ENCODE results near the gene ZNF846. TPM values are rescaled to one million over a fixed set of nuclear protein-coding genes. Genes with fewer than 3 reads are reported as not detected.

ZNF846 gene
- polyA plus RNA-seq, 1 donor (not counting 4 experiments of a cell fraction or from before 2014, with no cell fraction given) = 8.9 TPM

- DNase-seq (ENCODE audit: low read depth, low spot score) = no peak
- Histone ChIP-seq H3K9me3 (ENCODE audit: control insufficient read depth, low read depth, low read length) (peaks cover 13% of the 10 kb centered on the region), H3K9ac (ENCODE audit: control insufficient read depth, extremely low read depth, insufficient read depth, low read length) (no peak overlapping the region), H2AFZ (ENCODE audit: control insufficient read depth, low read length) (no peak overlapping the region), H3K9me1 (ENCODE audit: control insufficient read depth, extremely low read depth, insufficient read depth, low read length) (no peaks in the 10 kb centered on the region), H3K4me2 (ENCODE audit: control insufficient read depth, extremely low read depth, insufficient read depth, low read depth, low read length) (no peak overlapping the region), H3K27me3 (ENCODE audit: control insufficient read depth, extremely low read depth, insufficient read depth, low read length) (no peaks in the 10 kb centered on the region), H3K79me2 (ENCODE audit: control insufficient read depth, insufficient read depth, low read length) (no peaks in the 10 kb centered on the region), H3K4me1 (ENCODE audit: control insufficient read depth, extremely low read depth, insufficient read depth, low read length) (no peaks in the 10 kb centered on the region), H3K27ac (ENCODE audit: control insufficient read depth, insufficient read depth, low read length) (no peak overlapping the region), H3K4me3 (ENCODE audit: control insufficient read depth in 2 of 3, extremely low read depth in 1 of 3, insufficient read depth in 2 of 3, low read depth in 1 of 3, low read length in 3 of 3) (no peak overlapping the region), H4K20me1 (ENCODE audit: control insufficient read depth, extremely low read depth, insufficient read depth, low read length) (no peaks in the 10 kb centered on the region), H3K36me3 (ENCODE audit: control insufficient read depth in 2 of 2, extremely low read depth in 1 of 2, insufficient read depth in 2 of 2, low read length in 2 of 2) (peaks cover 0 to under 1% of the 10 kb centered on the region in 2 experiments)
- dilution Hi-C loops (cut with MboI; ENCODE audit: extremely low pct_ligation_motif_present, low sequenced_read_pairs) = no loop called here
- no peak for FAIRE-seq
- TF ChIP-seq EZH2 (IDR thresholded peaks at IDR 0.05; ENCODE audit: low read length) = no peak
Observed at GRCh38 chr19:9752701-9753443, 15.7 kb downstream of the ZNF846 start.

GRCh38 chr19:9751446-9751845, 17.1 kb downstream of the ZNF846 start:
- no peaks in the 10 kb centered on the region for H4K20me1 ChIP-seq (ENCODE audit: control insufficient read depth, extremely low read depth, insufficient read depth, low read length)

More at GRCh38 chr19:9751446-9751845, 17.1 kb downstream of the ZNF846 start:
- no peak for FAIRE-seq
- Histone ChIP-seq H3K4me2 (ENCODE audit: control insufficient read depth, extremely low read depth, insufficient read depth, low read depth, low read length) (no peak overlapping the region), H3K4me1 (ENCODE audit: control insufficient read depth, extremely low read depth, insufficient read depth, low read length) (no peaks in the 10 kb centered on the region), H3K9ac (ENCODE audit: control insufficient read depth, extremely low read depth, insufficient read depth, low read length) (no peak overlapping the region), H3K27me3 (ENCODE audit: control insufficient read depth, extremely low read depth, insufficient read depth, low read length) (no peaks in the 10 kb centered on the region), H2AFZ (ENCODE audit: control insufficient read depth, low read length) (no peak overlapping the region), H3K4me3 (ENCODE audit: control insufficient read depth in 2 of 3, extremely low read depth in 1 of 3, insufficient read depth in 2 of 3, low read depth in 1 of 3, low read length in 3 of 3) (no peak overlapping the region), H3K79me2 (ENCODE audit: control insufficient read depth, insufficient read depth, low read length) (no peaks in the 10 kb centered on the region), H3K9me3 (ENCODE audit: control insufficient read depth, low read depth, low read length) (peaks cover 4% of the 10 kb centered on the region), H3K9me1 (ENCODE audit: control insufficient read depth, extremely low read depth, insufficient read depth, low read length) (no peaks in the 10 kb centered on the region), H3K36me3 (ENCODE audit: control insufficient read depth in 2 of 2, extremely low read depth in 1 of 2, insufficient read depth in 2 of 2, low read length in 2 of 2) (no peaks in the 10 kb centered on the region), H3K27ac (ENCODE audit: control insufficient read depth, insufficient read depth, low read length) (no peak overlapping the region)
- dilution Hi-C loops (cut with MboI; ENCODE audit: extremely low pct_ligation_motif_present, low sequenced_read_pairs) = no loop called here
- no peak for DNase-seq (ENCODE audit: low read depth, low spot score)
- TF ChIP-seq CTCF (optimal IDR thresholded peaks at IDR 0.05 in 1 of 3, IDR thresholded peaks at IDR 0.05 in 1 of 3, conservative IDR thresholded peaks at IDR 0.05 in 1 of 3; ENCODE audit: extremely low read depth in 1 of 3, insufficient read depth in 2 of 3, low read length in 3 of 3) (no peak), EZH2 (IDR thresholded peaks at IDR 0.05; ENCODE audit: low read length) (no peak)
